OCI-LY1 (cell line): Measurements from ENCODE around the gene REXO4.

Source experiments
- CTCF ChIP-seq: fragments of 200-600 bp; sonication (generic), shearing (Covaris generic); IDR thresholded peaks from 2 replicates; pipeline ENCODE4 v1.5.1; 2017; ENCODE audit warnings: mild to moderate bottlenecking, antibody characterized with exemption, low read length, moderate library complexity, mixed read lengths
- EZH2 ChIP-seq: fragments of 200-600 bp; sonication (generic), shearing (Covaris generic); IDR thresholded peaks from 2 replicates; pipeline ENCODE4 v1.8.0; 2017; ENCODE audit warnings: borderline replicate concordance, mixed run types, mild to moderate bottlenecking, antibody characterized with exemption, low read length, moderate library complexity, mixed read lengths

GRCh38 chr9:133421615-133422542, 4.1 kb upstream of the REXO4 start, which contains the start of gene ADAMTS13:
- TF ChIP-seq CTCF, result peak; percentile 34; the same call in 1 of the 2 replicates
- no peak for TF ChIP-seq EZH2
